ENCODE data around the gene CCDC150.

DNA sequence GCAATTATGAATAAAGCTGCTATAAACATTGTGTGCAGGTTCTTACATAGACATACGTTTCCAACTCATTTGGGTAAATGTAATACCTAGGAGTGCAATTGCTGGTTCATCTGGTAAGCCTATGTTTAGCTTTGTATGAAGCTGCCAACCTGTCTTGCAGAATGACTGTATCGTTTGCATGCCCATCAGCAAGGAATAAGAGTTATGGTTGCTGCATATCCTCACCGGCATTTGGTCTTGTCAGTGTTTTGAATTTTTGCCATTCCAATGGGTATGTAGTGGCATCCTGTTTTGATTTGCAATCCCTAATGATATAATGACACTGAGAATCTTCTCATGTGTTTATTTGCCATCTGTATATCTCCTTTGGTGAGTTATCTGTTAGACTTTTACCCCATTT is 20.7 kb downstream of the CCDC150 start:
- TF ChIP-seq, protein P1, sequence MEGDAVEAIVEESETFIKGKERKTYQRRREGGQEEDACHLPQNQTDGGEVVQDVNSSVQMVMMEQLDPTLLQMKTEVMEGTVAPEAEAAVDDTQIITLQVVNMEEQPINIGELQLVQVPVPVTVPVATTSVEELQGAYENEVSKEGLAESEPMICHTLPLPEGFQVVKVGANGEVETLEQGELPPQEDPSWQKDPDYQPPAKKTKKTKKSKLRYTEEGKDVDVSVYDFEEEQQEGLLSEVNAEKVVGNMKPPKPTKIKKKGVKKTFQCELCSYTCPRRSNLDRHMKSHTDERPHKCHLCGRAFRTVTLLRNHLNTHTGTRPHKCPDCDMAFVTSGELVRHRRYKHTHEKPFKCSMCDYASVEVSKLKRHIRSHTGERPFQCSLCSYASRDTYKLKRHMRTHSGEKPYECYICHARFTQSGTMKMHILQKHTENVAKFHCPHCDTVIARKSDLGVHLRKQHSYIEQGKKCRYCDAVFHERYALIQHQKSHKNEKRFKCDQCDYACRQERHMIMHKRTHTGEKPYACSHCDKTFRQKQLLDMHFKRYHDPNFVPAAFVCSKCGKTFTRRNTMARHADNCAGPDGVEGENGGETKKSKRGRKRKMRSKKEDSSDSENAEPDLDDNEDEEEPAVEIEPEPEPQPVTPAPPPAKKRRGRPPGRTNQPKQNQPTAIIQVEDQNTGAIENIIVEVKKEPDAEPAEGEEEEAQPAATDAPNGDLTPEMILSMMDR (conservative IDR thresholded peaks at IDR 0.05; ENCODE audit: low read length): no peak
- no peak for TF ChIP-seq EZH2phosphoT487 (IDR thresholded peaks at IDR 0.05; ENCODE audit: borderline replicate concordance, low read depth, low read length)

Measured in OCI-LY7 (cell line).